Measurements from ENCODE around the gene ZNF689.

GRCh38 chr16:30604316-30604947, 5.8 kb downstream of the ZNF689 start:
- no peak for TF ChIP-seq CTCF (IDR thresholded peaks at IDR 0.05)
- TF ChIP-seq POLR2A (IDR thresholded peaks at IDR 0.05) = no peak

Measured in adrenal gland (tissue), 5 donors.